ENCODE data around the gene PARD3.

DNA sequence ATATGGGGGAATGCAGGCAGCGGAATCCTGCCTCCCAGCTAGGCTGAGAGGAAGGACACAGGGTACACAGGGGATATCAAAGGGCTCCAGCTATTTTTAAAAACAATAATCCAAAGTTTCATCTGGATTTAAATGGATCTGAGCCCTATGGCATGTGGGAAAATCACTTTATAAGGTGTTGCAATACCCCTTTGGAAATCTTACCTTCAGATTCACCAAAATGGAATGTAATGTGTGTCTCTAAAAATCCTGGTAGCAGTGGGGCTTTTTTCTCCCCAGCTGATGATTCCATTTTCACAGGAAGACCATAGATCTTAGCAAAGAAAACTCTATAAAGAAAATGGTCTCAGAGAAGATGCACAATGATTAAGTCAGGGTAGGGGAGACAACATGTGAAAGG is 722.2 kb downstream of the PARD3 start:
- TF ChIP-seq, protein P1, sequence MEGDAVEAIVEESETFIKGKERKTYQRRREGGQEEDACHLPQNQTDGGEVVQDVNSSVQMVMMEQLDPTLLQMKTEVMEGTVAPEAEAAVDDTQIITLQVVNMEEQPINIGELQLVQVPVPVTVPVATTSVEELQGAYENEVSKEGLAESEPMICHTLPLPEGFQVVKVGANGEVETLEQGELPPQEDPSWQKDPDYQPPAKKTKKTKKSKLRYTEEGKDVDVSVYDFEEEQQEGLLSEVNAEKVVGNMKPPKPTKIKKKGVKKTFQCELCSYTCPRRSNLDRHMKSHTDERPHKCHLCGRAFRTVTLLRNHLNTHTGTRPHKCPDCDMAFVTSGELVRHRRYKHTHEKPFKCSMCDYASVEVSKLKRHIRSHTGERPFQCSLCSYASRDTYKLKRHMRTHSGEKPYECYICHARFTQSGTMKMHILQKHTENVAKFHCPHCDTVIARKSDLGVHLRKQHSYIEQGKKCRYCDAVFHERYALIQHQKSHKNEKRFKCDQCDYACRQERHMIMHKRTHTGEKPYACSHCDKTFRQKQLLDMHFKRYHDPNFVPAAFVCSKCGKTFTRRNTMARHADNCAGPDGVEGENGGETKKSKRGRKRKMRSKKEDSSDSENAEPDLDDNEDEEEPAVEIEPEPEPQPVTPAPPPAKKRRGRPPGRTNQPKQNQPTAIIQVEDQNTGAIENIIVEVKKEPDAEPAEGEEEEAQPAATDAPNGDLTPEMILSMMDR (IDR thresholded peaks at IDR 0.05; ENCODE audit: poor library complexity): no peak
- no peak for TF ChIP-seq EZH2 (IDR thresholded peaks at IDR 0.05; ENCODE audit: borderline replicate concordance)
